IPS-20b (cell line): ENCODE measurements around the gene C1QTNF9B.

Experiments used
- H3K27ac ChIP-seq: one replicate; pipeline ENCODE4 v1.5.1; 2013; ENCODE audit warnings: low read length
- H3K27me3 ChIP-seq: 2 replicates; pipeline ENCODE4 v1.6.1; 2013; ENCODE audit warnings: mild to moderate bottlenecking, low read length, inconsistent platforms; ENCODE audit not compliant: insufficient read depth
- H3K36me3 ChIP-seq: 2 replicates; pipeline ENCODE4 v1.6.1; 2013; ENCODE audit warnings: low read depth, mild to moderate bottlenecking, inconsistent platforms, low read length, moderate library complexity; ENCODE audit not compliant: insufficient read depth
- H3K4me1 ChIP-seq: 2 replicates; pipeline ENCODE4 v1.6.1; 2013; ENCODE audit warnings: mild to moderate bottlenecking, control low read depth, inconsistent platforms, low read length, moderate library complexity; ENCODE audit not compliant: insufficient read depth
- H3K4me3 ChIP-seq: 2 replicates; pipeline ENCODE4 v1.5.1; 2013; ENCODE audit warnings: mild to moderate bottlenecking, low read length, inconsistent platforms
- H3K9ac ChIP-seq: 2 replicates; pipeline ENCODE4 v1.6.1; 2013; ENCODE audit warnings: low read depth, mild to moderate bottlenecking, inconsistent platforms, low read length, moderate library complexity
- H3K9me3 ChIP-seq: 2 replicates; pipeline ENCODE4 v1.6.1; 2013; ENCODE audit warnings: mild to moderate bottlenecking, low read depth, low read length, inconsistent platforms; ENCODE audit not compliant: insufficient read depth

Gene C1QTNF9B

DNA sequence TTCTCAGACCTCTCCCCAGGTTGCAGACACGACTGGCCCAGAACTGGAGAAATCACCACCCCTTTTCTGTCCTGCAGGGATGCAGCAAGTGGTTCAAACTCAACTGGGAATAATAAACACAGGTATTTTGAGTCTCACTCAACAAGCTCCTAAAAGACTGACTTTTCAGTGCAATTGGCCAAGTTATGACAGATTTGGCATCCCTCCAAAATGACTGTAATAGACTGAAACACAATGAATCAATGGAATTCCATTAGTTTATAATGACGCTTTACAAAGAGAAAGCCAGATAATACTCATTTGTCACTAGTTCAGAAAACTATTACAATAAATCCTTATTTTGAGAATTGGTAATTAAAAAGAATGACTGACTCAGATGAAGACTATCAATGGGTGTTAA is 46.2 kb downstream of the C1QTNF9B start:
- no peaks in the 10 kb centered on the region for H3K36me3 ChIP-seq
- no peak overlapping the region for H3K27ac ChIP-seq
- no peaks in the 10 kb centered on the region for H3K27me3 ChIP-seq
- no peaks in the 10 kb centered on the region for H3K4me1 ChIP-seq
- no peak overlapping the region for H3K9ac ChIP-seq
- no peak overlapping the region for H3K4me3 ChIP-seq
- H3K9me3 ChIP-seq: no peaks in the 10 kb centered on the region

DNA sequence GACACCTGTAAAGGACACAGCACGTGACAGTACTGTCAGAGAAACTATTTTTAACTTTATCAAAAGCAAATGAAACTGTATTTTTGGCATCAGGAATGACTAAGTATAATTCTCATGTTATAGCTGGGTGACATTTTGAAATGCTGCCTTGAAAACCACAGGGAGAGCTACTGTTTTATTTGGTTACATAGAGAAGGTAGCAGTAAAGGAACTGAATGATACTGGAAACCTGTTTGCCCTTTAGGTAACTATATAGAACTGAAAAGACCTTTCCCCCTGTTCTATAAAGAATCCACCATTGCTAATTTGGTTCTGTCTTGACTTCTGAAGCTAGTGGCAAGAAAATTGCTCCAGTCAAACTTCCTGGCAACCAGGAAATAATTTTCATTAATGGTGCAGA is 47.2 kb downstream of the C1QTNF9B start:
- Histone ChIP-seq H3K4me1 (no peaks in the 10 kb centered on the region), H3K4me3 (no peak overlapping the region), H3K27ac (no peak overlapping the region), H3K9ac (no peak overlapping the region), H3K27me3 (no peaks in the 10 kb centered on the region), H3K9me3 (no peaks in the 10 kb centered on the region), H3K36me3 (no peaks in the 10 kb centered on the region)

DNA sequence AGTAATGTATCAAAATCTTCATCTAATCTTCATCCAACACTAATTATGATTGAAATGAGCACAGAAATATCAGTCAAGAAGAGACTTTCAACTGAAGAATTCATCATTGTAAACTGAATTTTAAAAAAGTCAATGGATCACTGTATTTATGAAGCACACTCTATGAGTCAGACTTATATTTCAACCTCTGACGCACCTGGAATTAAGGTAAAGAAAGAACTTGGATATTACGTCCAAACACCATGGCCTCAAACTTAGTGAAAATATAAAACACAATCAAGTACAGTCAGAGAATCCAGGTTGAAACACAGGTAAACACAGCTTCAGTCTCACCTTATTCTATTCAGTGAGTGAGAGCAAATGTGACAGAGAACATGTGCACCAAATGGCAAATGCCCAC is 47.6 kb downstream of the C1QTNF9B start:
- H3K4me3 ChIP-seq: no peak overlapping the region
- H3K27me3 ChIP-seq: no peaks in the 10 kb centered on the region
- no peaks in the 10 kb centered on the region for H3K4me1 ChIP-seq
- H3K36me3 ChIP-seq: no peaks in the 10 kb centered on the region
- H3K9me3 ChIP-seq: no peaks in the 10 kb centered on the region
- no peak overlapping the region for H3K27ac ChIP-seq
- no peak overlapping the region for H3K9ac ChIP-seq

DNA sequence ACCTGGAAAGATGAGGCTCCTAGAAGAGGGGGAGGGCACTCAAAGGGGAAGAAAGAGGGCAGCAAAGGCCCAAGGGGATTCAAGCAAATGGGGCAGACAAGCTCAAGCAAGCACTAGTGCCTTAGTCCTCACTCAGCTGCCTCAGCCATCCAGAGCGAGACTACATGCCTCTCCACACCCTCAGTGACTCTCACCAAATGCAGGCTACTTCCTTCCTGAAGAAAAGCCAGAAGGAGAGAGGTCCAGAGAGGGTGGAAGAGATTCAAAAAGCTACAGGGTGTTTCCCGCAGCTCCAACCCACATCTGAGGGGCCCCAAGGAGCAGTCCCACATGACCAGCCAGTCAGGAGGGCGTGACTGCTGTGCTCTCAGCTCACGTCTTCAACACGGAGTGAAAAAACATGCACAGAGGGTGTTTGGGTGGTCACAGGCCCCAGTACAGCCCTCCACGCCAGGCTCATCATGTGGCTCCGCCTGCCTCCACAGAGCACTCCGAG is 48.6 kb downstream of the C1QTNF9B start:
- H3K27ac ChIP-seq: no peak overlapping the region
- H3K27me3 ChIP-seq: no peaks in the 10 kb centered on the region
- no peaks in the 10 kb centered on the region for H3K9me3 ChIP-seq
- H3K4me3 ChIP-seq: no peak overlapping the region
- no peaks in the 10 kb centered on the region for H3K4me1 ChIP-seq
- H3K36me3 ChIP-seq: no peaks in the 10 kb centered on the region
- no peak overlapping the region; the same call in 1 of the 2 replicates for H3K9ac ChIP-seq

DNA sequence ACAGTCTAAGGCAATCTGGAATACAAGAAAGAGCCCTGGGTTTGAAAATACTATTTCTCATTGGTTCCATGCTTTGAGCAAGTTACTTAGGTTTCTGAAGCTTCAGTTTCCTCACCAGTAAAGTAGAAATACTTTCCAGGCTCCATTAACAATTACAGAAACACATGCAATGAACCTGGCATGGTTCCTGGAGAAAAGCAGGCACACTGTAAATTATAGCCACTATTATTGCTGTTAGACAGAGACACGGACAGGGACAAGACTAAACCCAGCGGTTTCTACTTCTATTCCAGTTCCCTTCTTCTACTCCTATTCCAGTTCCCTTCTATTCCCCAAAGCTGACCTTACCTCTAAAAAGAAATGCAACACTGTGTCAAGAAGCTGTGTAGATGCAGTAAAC is 49.3 kb downstream of the C1QTNF9B start:
- Histone ChIP-seq H3K9me3 (no peaks in the 10 kb centered on the region), H3K27ac (no peak overlapping the region), H3K36me3 (no peaks in the 10 kb centered on the region), H3K4me1 (no peaks in the 10 kb centered on the region), H3K9ac (no peak overlapping the region), H3K4me3 (no peak overlapping the region), H3K27me3 (no peaks in the 10 kb centered on the region)

DNA sequence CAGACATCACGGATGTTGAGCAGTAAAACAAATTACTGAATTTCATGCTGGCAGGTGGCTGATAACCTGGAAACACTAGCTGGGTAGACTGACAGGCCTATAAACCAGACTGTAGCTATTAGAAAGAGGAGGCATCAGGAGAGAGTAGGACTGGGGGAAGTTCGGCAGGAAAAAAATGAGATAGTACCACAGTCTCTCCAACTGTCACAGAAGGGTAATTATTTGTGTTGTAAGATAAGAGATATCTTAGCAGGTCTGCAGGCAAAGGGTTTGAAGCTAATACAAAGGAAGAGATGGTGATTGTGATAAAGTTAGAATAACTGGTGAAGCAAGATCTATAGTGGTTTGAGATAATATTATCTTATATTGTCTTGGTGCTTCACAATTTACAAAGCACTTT is 49.8 kb downstream of the C1QTNF9B start:
- Histone ChIP-seq H3K4me1 (no peaks in the 10 kb centered on the region), H3K4me3 (no peak overlapping the region), H3K9ac (no peak overlapping the region), H3K27ac (no peak overlapping the region), H3K9me3 (no peaks in the 10 kb centered on the region), H3K27me3 (no peaks in the 10 kb centered on the region), H3K36me3 (no peaks in the 10 kb centered on the region)

DNA sequence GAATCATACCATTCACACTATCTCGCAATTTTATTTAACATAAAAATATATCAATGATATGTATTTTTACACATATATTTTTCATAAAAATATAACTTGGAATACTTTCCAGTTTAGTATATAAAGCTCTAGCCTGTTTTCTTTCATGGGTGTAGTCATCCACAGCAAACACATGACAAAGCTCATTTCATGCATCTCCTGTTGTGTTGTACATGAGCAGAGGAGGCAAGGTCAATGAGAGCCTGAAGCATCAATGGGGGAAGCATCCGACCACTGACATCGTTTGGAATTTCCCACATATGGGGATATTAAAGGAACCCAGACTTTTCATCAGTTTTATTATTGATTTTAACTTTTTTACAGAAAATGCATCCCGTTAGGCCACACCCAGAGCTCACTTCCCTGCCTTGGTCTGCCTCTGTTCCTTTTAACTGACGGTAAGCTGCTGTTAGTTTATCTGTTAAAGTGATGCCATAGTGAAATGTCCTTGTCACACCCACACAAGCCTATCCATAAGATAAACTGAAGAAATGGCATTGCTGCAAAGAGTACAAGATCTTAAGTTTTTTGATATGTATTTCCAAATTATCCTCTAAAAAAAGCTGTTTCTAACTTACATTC is 52.1 kb downstream of the C1QTNF9B start:
- no peaks in the 10 kb centered on the region for H3K4me1 ChIP-seq
- H3K36me3 ChIP-seq: no peaks in the 10 kb centered on the region
- H3K9me3 ChIP-seq: no peaks in the 10 kb centered on the region
- no peak overlapping the region for H3K27ac ChIP-seq
- no peak overlapping the region for H3K4me3 ChIP-seq
- no peak overlapping the region for H3K9ac ChIP-seq
- H3K27me3 ChIP-seq: no peaks in the 10 kb centered on the region

DNA sequence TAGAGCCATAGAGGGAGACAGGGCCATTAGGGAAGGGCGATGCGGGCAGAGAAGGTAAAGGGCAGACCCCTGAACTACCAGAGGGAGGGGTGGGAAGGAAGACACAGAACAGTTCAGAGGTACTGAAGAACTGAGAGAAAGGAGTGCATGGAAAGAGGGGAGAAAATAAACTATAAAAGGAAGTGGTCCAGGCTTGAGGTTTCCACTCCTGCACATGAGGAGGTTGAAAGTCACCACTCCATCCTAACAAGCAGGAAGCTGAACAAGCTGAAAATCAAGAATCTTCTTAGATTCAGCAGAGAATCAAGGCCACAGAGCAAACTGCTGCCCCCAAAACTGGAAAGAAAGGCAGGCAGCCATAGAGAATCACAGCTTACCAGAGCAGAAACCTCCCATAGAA is 53.2 kb downstream of the C1QTNF9B start:
- Histone ChIP-seq H3K9ac (no peak overlapping the region), H3K9me3 (no peaks in the 10 kb centered on the region), H3K4me3 (no peak overlapping the region), H3K27ac (no peak overlapping the region), H3K36me3 (no peaks in the 10 kb centered on the region; the same call in 1 of the 2 replicates), H3K4me1 (no peaks in the 10 kb centered on the region), H3K27me3 (no peaks in the 10 kb centered on the region)

DNA sequence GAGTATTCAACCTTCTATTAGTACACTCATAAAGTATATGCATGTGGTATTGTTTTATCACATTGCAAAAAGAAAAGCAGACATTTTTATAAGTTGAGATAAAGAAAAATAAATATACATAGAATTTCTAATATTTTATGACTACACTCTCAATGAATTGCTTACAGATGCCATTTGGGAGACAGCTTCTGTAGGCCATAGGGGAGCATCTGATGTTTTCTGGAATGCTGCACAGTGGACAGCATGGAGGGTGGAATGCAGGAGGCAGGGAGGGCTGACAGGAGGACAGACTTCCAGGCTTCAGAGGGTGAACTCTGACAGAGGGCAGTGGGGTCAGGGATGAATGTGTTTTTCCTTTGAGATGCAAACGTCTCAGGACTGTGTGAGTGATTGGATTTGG is 53.9 kb downstream of the C1QTNF9B start:
- Histone ChIP-seq H3K4me1 (no peaks in the 10 kb centered on the region), H3K27ac (no peak overlapping the region), H3K4me3 (no peak overlapping the region), H3K9ac (no peak overlapping the region), H3K27me3 (no peaks in the 10 kb centered on the region), H3K36me3 (no peaks in the 10 kb centered on the region; the same call in 1 of the 2 replicates), H3K9me3 (no peaks in the 10 kb centered on the region)

DNA sequence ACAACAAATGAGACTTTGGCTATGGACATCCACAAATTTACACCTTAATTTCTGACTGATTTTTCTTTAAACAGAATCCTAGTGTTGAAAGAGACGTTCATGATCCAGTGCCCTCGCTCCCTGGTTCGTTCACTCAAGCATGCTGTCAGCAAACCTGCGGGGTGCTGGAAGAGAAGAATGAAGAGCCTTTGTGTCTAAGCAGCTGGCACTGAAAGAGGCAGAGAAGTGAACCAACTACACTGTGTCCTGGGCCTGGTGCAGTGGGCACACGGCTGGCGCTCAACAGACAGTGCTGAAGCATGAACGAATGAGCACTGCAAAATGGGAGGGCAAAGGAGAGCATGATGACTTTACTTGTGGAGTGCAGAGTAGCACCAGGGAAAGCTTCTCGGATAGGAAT is 54.9 kb downstream of the C1QTNF9B start:
- Histone ChIP-seq H3K4me1 (no peaks in the 10 kb centered on the region), H3K9me3 (no peaks in the 10 kb centered on the region), H3K36me3 (peaks cover 1% of the 10 kb centered on the region), H3K27ac (no peak overlapping the region), H3K9ac (no peak overlapping the region), H3K4me3 (no peak overlapping the region), H3K27me3 (no peaks in the 10 kb centered on the region)
